HL-60 (cell line): Measurements from ENCODE around the gene USF1.

Experiments used
- POLR2AphosphoS5 ChIP-seq: IDR thresholded peaks from 2 replicates; pipeline ENCODE4 v1.6.1; 2012; ENCODE audit warnings: low read depth
- TF ChIP-seq, protein P1 (sequence below): IDR thresholded peaks from one replicate; pipeline ENCODE4 v1.5.1; 2011; ENCODE audit warnings: low read length, control low read depth, inconsistent platforms; ENCODE audit not compliant: insufficient read depth

DNA sequence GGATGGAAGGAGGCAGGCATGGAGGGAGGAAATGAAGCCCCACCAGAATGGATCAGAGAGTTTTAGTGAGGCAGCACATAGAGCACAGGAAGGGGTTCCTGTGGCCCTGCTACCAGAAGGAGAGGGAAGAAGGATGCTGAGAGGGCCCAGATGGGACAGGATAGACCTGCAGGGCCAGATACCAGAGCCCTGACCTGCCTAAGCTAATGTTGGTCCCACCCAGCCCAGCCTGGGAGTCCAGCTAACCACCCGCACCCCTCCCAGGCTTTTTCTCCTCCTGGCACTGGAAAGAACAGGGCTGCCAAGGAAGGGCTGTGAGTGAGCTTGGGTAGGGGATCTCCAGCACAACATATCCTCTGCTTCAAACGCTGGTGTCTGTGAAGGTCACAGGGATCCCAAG is 36.7 kb upstream of the USF1 start:
- no peak for TF ChIP-seq POLR2AphosphoS5
- TF ChIP-seq, protein P1, sequence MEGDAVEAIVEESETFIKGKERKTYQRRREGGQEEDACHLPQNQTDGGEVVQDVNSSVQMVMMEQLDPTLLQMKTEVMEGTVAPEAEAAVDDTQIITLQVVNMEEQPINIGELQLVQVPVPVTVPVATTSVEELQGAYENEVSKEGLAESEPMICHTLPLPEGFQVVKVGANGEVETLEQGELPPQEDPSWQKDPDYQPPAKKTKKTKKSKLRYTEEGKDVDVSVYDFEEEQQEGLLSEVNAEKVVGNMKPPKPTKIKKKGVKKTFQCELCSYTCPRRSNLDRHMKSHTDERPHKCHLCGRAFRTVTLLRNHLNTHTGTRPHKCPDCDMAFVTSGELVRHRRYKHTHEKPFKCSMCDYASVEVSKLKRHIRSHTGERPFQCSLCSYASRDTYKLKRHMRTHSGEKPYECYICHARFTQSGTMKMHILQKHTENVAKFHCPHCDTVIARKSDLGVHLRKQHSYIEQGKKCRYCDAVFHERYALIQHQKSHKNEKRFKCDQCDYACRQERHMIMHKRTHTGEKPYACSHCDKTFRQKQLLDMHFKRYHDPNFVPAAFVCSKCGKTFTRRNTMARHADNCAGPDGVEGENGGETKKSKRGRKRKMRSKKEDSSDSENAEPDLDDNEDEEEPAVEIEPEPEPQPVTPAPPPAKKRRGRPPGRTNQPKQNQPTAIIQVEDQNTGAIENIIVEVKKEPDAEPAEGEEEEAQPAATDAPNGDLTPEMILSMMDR, result no peak
